A673 (cell line): ENCODE results near the gene SMCO3. TPM values are rescaled to one million over a fixed set of nuclear protein-coding genes. Genes with fewer than 3 reads are reported as not detected.

Experiments used
- BruUV-seq: library from RNA; stranded (reverse); fragments of 400-500 nt; replicated peaks from 2 replicates; lab custom pipeline; 2021; lab: Mats Ljungman, UMichigan
- CTCF ChIA-PET: fragments of 300-600 bp; sonication (Branson Sonifier 250); formaldehyde crosslinking; loops from one replicate; lab custom pipeline; 2022; ENCODE audit warnings: antibody characterized with exemption; lab: Charles Lee
- POLR2A ChIA-PET: fragments of 300-600 bp; sonication (Branson Sonifier 250); formaldehyde crosslinking; loops from one replicate; lab custom pipeline; 2022; ENCODE audit warnings: antibody characterized with exemption; ENCODE audit not compliant: low non-redundant PET; lab: Charles Lee
- DNase-seq: peaks from one replicate; pipeline ENCODE4 v3.0.0-alpha.2; 2015; ENCODE audit warnings: low spot score
- H3K27ac ChIP-seq: fragments of 200-600 bp; sonication (generic); 2 replicates; pipeline ENCODE4 v1.5.1; 2016; ENCODE audit warnings: mixed run types, low read depth, mild to moderate bottlenecking, mixed read lengths, antibody characterized with exemption, low read length; ENCODE audit not compliant: poor library complexity, severe bottlenecking
- H3K27me3 ChIP-seq: fragments of 200-600 bp; sonication (generic); replicated peaks from 2 replicates; pipeline ENCODE4 v1.6.1; 2017; ENCODE audit warnings: mixed run types, low read depth, mild to moderate bottlenecking, mixed read lengths, antibody characterized with exemption, low read length; ENCODE audit not compliant: insufficient read depth, poor library complexity
- H3K36me3 ChIP-seq: fragments of 200-600 bp; sonication (generic); 2 replicates; pipeline ENCODE4 v1.6.1; 2016; ENCODE audit warnings: mixed run types, mild to moderate bottlenecking, mixed read lengths, antibody characterized with exemption, low read length; ENCODE audit not compliant: insufficient read depth, poor library complexity, severe bottlenecking
- H3K4me1 ChIP-seq: fragments of 200-600 bp; sonication (generic); 2 replicates; pipeline ENCODE4 v1.6.1; 2017; ENCODE audit warnings: mixed run types, mild to moderate bottlenecking, mixed read lengths, antibody characterized with exemption, low read length; ENCODE audit not compliant: insufficient read depth, poor library complexity, severe bottlenecking
- H3K4me3 ChIP-seq: fragments of 200-600 bp; sonication (generic); 2 replicates; pipeline ENCODE4 v1.5.1; 2016; ENCODE audit warnings: low read depth, mixed run types, mild to moderate bottlenecking, mixed read lengths, low read length; ENCODE audit not compliant: poor library complexity, severe bottlenecking
- H3K9me3 ChIP-seq: fragments of 200-600 bp; sonication (generic); 2 replicates; pipeline ENCODE4 v1.6.1; 2016; ENCODE audit warnings: mixed run types, low read depth, mild to moderate bottlenecking, mixed read lengths, antibody characterized with exemption, low read length; ENCODE audit not compliant: poor library complexity, severe bottlenecking
- CTCF ChIP-seq: fragments of 300-800, 200-600 bp; sonication (generic); conservative IDR thresholded peaks from 2 replicates; pipeline ENCODE4 v1.5.1; 2017; ENCODE audit warnings: low read depth, mild to moderate bottlenecking, antibody characterized with exemption, low read length, moderate library complexity, mixed read lengths
- EZH2 ChIP-seq: fragments of 200-600 bp; sonication (generic); IDR thresholded peaks from 2 replicates; pipeline ENCODE4 v1.6.1; 2017; ENCODE audit warnings: borderline replicate concordance, low read depth, mild to moderate bottlenecking, mixed read lengths, antibody characterized with exemption, low read length; ENCODE audit not compliant: poor library complexity, severe bottlenecking
- intact Hi-C: fragments of 100-400 bp; cut with micrococcal nuclease; formaldehyde crosslinking; loops from one replicate; pipeline ENCODE4 v1.10.0; 2022; ENCODE audit not compliant: unreplicated experiment
- total RNA-seq: library from RNA; stranded (reverse); gene quantifications from 2 replicates; pipeline ENCODE4 v1.2.3, GENCODE V29; 2021

SMCO3 gene
- total RNA-seq, 1 experiment from 2014 or later: not detected

GRCh38 chr12:14840616-14841015, 26.6 kb upstream of the SMCO3 start:
- Histone ChIP-seq H3K4me1 (no peaks in the 10 kb centered on the region), H3K27ac (no peak overlapping the region), H3K9me3 (no peaks in the 10 kb centered on the region), H3K36me3 (no peaks in the 10 kb centered on the region), H3K27me3 (no peaks in the 10 kb centered on the region), H3K4me3 (no peak overlapping the region)
- POLR2A ChIA-PET: no interaction called here
- BruUV-seq: no TSS peak
- CTCF ChIA-PET: no interaction called here
- no peak for DNase-seq
- TF ChIP-seq EZH2: no peak
- no peak for TF ChIP-seq CTCF
- intact Hi-C loops: loop anchor here (5.0 to 10.0 kb wide), 2 partner anchors 314 to 687 kb away; no protein-coding TSS in a partner anchor

- H3K9me3 ChIP-seq: no peaks in the 10 kb centered on the region
- no peaks in the 10 kb centered on the region for H3K27me3 ChIP-seq
- ChIA-PET POLR2A (no interaction called here), CTCF (no interaction called here)
- H3K36me3 ChIP-seq: no peaks in the 10 kb centered on the region
- H3K27ac ChIP-seq: no peak overlapping the region
- no peak overlapping the region for H3K4me3 ChIP-seq
- no peak for DNase-seq
- intact Hi-C loops: no loop called here
- BruUV-seq: no TSS peak
- H3K4me1 ChIP-seq: no peaks in the 10 kb centered on the region
- TF ChIP-seq CTCF (no peak), EZH2 (no peak)
Observed at GRCh38 chr12:14839262-14839661, 25.3 kb upstream of the SMCO3 start.

GRCh38 chr12:14836336-14837210, 22.6 kb upstream of the SMCO3 start:
- H3K27ac ChIP-seq: no peak overlapping the region
- intact Hi-C loops: no loop called here

More at GRCh38 chr12:14836336-14837210, 22.6 kb upstream of the SMCO3 start:
- no TSS peak for BruUV-seq
- H3K27me3 ChIP-seq: no peaks in the 10 kb centered on the region
- DNase-seq: peak; percentile 49
- TF ChIP-seq CTCF (no peak), EZH2 (no peak)
- H3K9me3 ChIP-seq: no peaks in the 10 kb centered on the region
- no peaks in the 10 kb centered on the region for H3K36me3 ChIP-seq
- ChIA-PET CTCF (no interaction called here), POLR2A (no interaction called here)
- no peak overlapping the region for H3K4me3 ChIP-seq
- no peaks in the 10 kb centered on the region for H3K4me1 ChIP-seq
